T-cell (primary cell): Measurements from ENCODE around the gene CUX1. TPM values are rescaled to one million over a fixed set of nuclear protein-coding genes. Genes with fewer than 3 reads are reported as not detected.
A peak's percentile ranks its signal among the peaks of the same experiment; 100 is the strongest.
"Not testable (repeated sequence)": the region's sequence is repeated elsewhere in the genome, so short reads cannot be mapped to it uniquely, and the experiment has no call there.

Experiments
- ATAC-seq, 4 experiments: fragments of 200-7000 bp in 3 of 4; fragments of 150-1000 bp in 1 of 4; cut with Tn5 transposase; replicated peaks in 1 of 4; 1 replicate in 3 of 4; 2 replicates in 1 of 4; pipeline ENCODE4 v1.10.0; 2021; ENCODE audit warnings: moderate library complexity in 3 of 4, mild to moderate bottlenecking in 2 of 4, moderate number of reproducible peaks in 1 of 4
- CTCF ChIA-PET, 2 donors: fragments of 300-600 bp; sonication (Branson Sonifier 250); formaldehyde crosslinking; loops; one replicate each; lab custom pipeline; 2022; ENCODE audit warnings: antibody characterized with exemption in 2 of 2; lab: Charles Lee
- POLR2A ChIA-PET, 2 donors: fragments of 300-600 bp; sonication (Branson Sonifier 250); formaldehyde crosslinking; loops; one replicate each; lab custom pipeline; 2022; ENCODE audit warnings: antibody characterized with exemption in 2 of 2; lab: Charles Lee
- DNase-seq, 35 experiments: peaks; one replicate each; pipeline versions ENCODE4 v3.0.0 to v3.0.0-alpha.2; 2013 to 2023
- H3K27ac ChIP-seq: one replicate; pipeline ENCODE4 v1.5.1; 2013; ENCODE audit warnings: low read length
- H3K27me3 ChIP-seq, 2 experiments: replicated peaks in 1 of 2; 1 replicate in 1 of 2; 2 replicates in 1 of 2; pipeline versions ENCODE4 v1.6.1 to v1.7.0; 2013; ENCODE audit warnings: low read length in 1 of 2, mixed read lengths in 1 of 2; ENCODE audit not compliant: control insufficient read depth in 2 of 2, insufficient read depth in 2 of 2; ENCODE audit errors: extremely low read depth in 1 of 2
- H3K36me3 ChIP-seq, 2 donors: 1 replicate in 1 of 2; 2 replicates in 1 of 2; pipeline versions ENCODE4 v1.6.1 to v1.7.0; 2013; ENCODE audit warnings: low read length in 1 of 2; ENCODE audit not compliant: control insufficient read depth in 2 of 2, insufficient read depth in 1 of 2; ENCODE audit errors: extremely low read depth in 1 of 2
- H3K4me1 ChIP-seq, 2 experiments: 1 replicate in 1 of 2; 2 replicates in 1 of 2; pipeline versions ENCODE4 v1.6.1 to v1.7.0; 2013; ENCODE audit warnings: low read length in 2 of 2, mixed read lengths in 1 of 2; ENCODE audit not compliant: insufficient read depth in 2 of 2, control insufficient read depth in 1 of 2; ENCODE audit errors: extremely low read depth in 1 of 2
- H3K4me3 ChIP-seq, 2 donors: 1 replicate in 1 of 2; 2 replicates in 1 of 2; pipeline versions ENCODE4 v1.5.1 to v1.7.0; 2013; ENCODE audit warnings: mild to moderate bottlenecking in 2 of 2, low read length in 1 of 2, moderate library complexity in 1 of 2; ENCODE audit not compliant: control insufficient read depth in 1 of 2; ENCODE audit errors: extremely low read depth in 1 of 2
- H3K9me3 ChIP-seq: 2 replicates; pipeline ENCODE4 v1.7.0; 2013
- H3K27ac Mint-ChIP-seq, 2 donors: one replicate each; pipeline ENCODE4 v1.8.0; 2020 to 2021; ENCODE audit warnings: mild to moderate bottlenecking in 2 of 2, mixed read lengths in 2 of 2
- H3K27me3 Mint-ChIP-seq, 2 donors: one replicate each; pipeline ENCODE4 v1.8.0; 2021 to 2022; ENCODE audit warnings: mixed read lengths in 2 of 2
- H3K36me3 Mint-ChIP-seq: one replicate; pipeline ENCODE4 v1.8.0; 2021; ENCODE audit warnings: mixed read lengths
- H3K4me1 Mint-ChIP-seq, 3 donors: one replicate each; pipeline ENCODE4 v1.8.0; 2020 to 2022; ENCODE audit warnings: mixed read lengths in 3 of 3, mild to moderate bottlenecking in 1 of 3
- H3K4me3 Mint-ChIP-seq, 3 donors: one replicate each; pipeline ENCODE4 v1.8.0; 2020 to 2022; ENCODE audit warnings: mild to moderate bottlenecking in 3 of 3, mixed read lengths in 3 of 3, moderate library complexity in 3 of 3
- H3K9me3 Mint-ChIP-seq, 3 donors: one replicate each; pipeline ENCODE4 v1.8.0; 2020 to 2022; ENCODE audit warnings: mixed read lengths in 3 of 3
- WGBS: methylation state at CpG from one replicate; pipeline ENCODE4 v1.1.5; 2013; ENCODE audit warnings: missing lambda C conversion rate; ENCODE audit not compliant: insufficient coverage; 5-methylcytosine and 5-hydroxymethylcytosine counted together
- total RNA-seq, 35 experiments: library from RNA in 6 of 35; stranded (reverse) in 6 of 35; fragments of 120-200 nt in 1 of 35; gene quantifications; one replicate each; pipeline versions ENCODE4 v1.2.1 to v1.2.4 and lab custom pipeline; 2013 to 2026

CUX1 gene
- total RNA-seq, 5 donors from 2014 or later (not counting 1 experiment from before 2014, with no cell fraction given): 36.9 to 50.2 (median 42.8) TPM

DNA sequence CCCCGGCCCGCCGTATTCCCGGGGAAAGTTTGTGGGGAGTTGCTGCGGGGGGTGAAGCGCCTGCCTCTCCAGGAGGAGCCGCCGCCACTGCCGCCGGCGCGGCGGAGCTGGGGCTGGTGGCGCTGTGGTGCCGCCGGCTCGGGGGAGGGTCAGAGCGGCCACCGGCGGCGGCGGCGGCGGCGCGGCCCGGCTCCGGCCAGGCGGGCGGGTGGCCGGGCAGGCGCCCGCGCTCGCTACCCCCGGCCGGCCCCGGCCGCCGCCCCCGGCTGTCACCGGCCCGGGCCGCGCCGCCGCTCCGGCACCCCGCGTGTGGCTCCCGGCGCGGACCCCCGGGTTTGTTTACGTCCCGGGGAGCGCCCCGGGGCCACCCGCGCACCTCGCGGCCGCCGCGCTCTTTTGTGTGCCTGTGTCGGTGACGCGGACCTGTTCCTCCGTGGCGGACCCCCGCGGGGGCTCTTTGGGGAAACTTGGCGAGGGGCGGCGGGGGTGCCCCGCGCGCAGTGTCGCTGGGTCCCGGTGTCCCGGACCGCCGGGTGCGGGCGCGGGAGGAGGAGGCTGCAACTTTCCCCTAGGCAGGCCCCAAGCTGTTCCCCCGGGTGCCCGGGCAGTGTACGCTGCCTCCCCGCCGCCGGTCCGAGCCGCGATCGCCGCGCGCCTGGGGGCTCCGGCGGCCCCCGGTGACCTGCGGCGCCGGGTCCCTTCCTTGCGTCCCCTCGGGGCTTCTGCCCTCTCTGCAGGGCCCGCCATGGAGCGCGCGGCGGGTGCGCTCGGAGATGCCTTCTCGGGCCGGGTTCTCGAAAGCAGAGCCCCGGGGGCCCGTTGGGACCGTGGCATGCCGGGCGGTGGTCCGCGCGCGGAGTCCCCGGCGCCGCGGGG, 593 bp upstream of the CUX1 start:
- no peaks in the 10 kb centered on the region for H3K36me3 ChIP-seq
- peaks cover 33 to 36% (median 34%) of the 10 kb centered on the region in 3 donors for H3K4me1 Mint-ChIP-seq
- no peaks in the 10 kb centered on the region for H3K27me3 Mint-ChIP-seq
- peaks cover 8 to 12% of the 10 kb centered on the region in 2 experiments for H3K4me1 ChIP-seq
- H3K9me3 Mint-ChIP-seq: no peaks in the 10 kb centered on the region
- no peaks in the 10 kb centered on the region for H3K9me3 ChIP-seq
- no peak overlapping the region for H3K27ac Mint-ChIP-seq
- ChIA-PET POLR2A (interaction anchor here in 1 of 2 donors (0.5 to 0.6 kb wide), 2 partner anchors 9 to 49 kb away, joined by 6 to 8 read pairs; no protein-coding TSS in a partner anchor), CTCF (no interaction called here)
- no peak overlapping the region for H3K27ac ChIP-seq
- no peaks in the 10 kb centered on the region for H3K36me3 Mint-ChIP-seq
- no peaks in the 10 kb centered on the region for H3K27me3 ChIP-seq
- DNase-seq (peak in 12 of 35 experiments; percentile 1 to 50 (median 24)), ATAC-seq (peak in 1 of 4 experiments; percentile 2)
- H3K4me3 ChIP-seq: peak overlapping the region; percentile 32 to 61
- H3K4me3 Mint-ChIP-seq: peak overlapping the region in 2 of 3 donors; percentile 45 to 76
- WGBS: under 1% methylated on average over 129 of the region's 130 CpGs

DNA sequence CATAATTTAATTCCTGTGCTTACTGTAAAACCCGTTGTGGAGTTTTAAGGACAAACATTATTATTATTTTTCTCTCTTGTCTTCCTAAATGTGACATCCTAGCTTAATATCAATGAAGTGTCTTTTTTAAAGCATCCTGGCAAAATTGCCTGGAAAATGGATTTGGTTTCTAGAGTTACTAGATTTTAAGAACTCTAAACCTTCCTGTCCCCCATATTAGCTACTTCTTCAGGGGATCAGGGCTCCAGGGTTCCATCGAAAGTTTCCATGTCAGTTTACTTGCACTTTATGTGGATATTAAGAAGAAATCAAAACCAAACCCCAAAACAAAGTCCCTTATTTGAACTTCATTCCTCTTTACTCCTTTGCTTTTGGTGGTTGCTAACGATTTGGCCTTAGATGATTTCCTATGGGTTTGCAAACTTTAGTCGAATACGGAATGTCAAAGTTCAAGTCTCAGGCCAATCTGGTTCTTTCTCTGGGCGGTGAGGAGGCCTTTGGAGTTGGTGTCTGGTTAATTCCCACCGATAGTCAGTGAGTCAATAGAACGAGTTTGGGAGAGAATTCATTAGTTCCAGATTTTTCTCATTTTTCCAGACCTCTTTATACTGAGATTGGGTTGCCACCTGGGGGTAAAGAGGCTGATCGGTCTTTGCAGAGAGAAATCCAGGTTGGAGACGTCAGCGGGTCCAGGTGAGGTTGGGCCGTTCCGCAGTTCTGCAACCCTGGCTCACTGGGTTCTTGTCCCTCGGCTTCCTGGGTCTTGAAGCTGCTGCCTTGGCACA, 1.1 kb downstream of the CUX1 start:
- Mint-ChIP-seq H3K36me3 (no peaks in the 10 kb centered on the region), H3K9me3 (no peaks in the 10 kb centered on the region), H3K27me3 (no peaks in the 10 kb centered on the region), H3K27ac (peak overlapping the region in 1 of 2 donors; percentile 22), H3K4me1 (peaks cover 36 to 38% (median 37%) of the 10 kb centered on the region in 3 donors), H3K4me3 (peak overlapping the region; percentile 76 to 79 (median 77))
- Histone ChIP-seq H3K27ac (no peak overlapping the region), H3K27me3 (no peaks in the 10 kb centered on the region), H3K9me3 (no peaks in the 10 kb centered on the region), H3K4me1 (peaks cover 8 to 12% of the 10 kb centered on the region in 2 experiments), H3K4me3 (no peak overlapping the region), H3K36me3 (no peaks in the 10 kb centered on the region)
- ChIA-PET POLR2A (interaction anchor here (0.5 to 0.6 kb wide), 2 partner anchors 74 kb away, joined by 3 read pairs; no protein-coding TSS in a partner anchor), CTCF (interaction anchor here in 1 of 2 donors (0.7 kb wide), 1 partner anchor 38 kb away, joined by 3 read pairs; no protein-coding TSS in a partner anchor)
- no peak for ATAC-seq
- whole genome bisulfite sequencing: 98% methylated on average over 5 of the region's 14 CpGs
- DNase-seq: no peak

DNA sequence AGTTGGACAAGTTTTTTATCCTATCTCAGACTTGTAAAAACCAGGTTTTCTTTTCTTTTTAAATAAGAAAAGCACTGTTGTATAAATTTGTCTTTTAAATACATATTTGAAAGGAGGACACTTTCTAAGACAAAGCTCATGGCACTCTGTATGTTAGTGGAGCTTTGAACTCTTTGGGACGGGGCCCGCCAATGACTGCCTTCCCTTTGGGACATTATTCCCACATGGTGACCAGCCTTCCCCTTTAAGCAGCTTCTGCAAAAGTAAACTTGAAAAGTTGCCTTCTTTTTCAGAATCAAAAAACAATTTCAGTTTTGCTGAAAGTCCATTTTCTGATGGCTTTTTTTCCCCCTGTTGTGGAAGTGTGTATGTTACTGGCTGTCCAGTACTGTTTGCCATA, 1.8 kb downstream of the CUX1 start:
- H3K4me1 ChIP-seq: peaks cover 5 to 12% of the 10 kb centered on the region in 2 experiments
- ChIA-PET CTCF (interaction anchor here in 1 of 2 donors (0.7 kb wide), 1 partner anchor 37 kb away, joined by 3 read pairs; no protein-coding TSS in a partner anchor), POLR2A (no interaction called here)
- Mint-ChIP-seq H3K4me1 (peaks cover 36 to 39% (median 36%) of the 10 kb centered on the region in 3 donors), H3K27me3 (no peaks in the 10 kb centered on the region), H3K4me3 (no peak overlapping the region), H3K27ac (no peak overlapping the region), H3K9me3 (no peaks in the 10 kb centered on the region), H3K36me3 (no peaks in the 10 kb centered on the region)
- DNase-seq: no peak
- no peaks in the 10 kb centered on the region for H3K9me3 ChIP-seq
- H3K36me3 ChIP-seq: no peaks in the 10 kb centered on the region
- no peaks in the 10 kb centered on the region for H3K27me3 ChIP-seq
- no peak overlapping the region for H3K4me3 ChIP-seq
- WGBS: no CpG with 5 or more reads among the region's 2 CpGs
- no peak overlapping the region for H3K27ac ChIP-seq
- no peak for ATAC-seq

DNA sequence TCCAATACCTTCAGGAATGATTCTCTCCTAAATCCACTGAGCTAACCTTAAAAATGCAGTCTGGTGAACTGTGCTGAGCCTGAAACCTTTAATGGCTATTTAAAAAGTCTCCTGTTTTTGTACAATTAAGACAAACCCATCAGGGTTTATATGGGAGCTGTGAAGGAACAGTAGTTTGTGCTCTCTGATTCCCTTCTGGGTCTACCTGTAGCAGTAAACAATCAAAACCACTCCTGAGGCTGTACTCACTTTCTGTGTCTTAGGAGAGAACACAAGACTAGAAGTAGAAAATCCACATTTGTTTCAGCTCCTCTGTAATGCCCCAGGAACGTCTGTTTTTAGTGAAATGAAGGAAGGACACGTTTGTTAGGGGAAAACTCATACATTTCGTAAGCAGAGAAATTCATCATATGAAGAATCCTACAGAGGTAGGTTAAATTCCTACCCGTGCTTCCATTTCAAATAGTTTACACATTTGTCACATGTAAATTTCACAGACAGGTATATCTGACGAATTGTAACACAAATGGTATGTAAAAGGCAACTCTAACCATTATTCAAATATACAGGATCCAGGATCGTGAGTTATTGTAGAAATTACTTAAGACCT, 2.6 kb downstream of the CUX1 start:
- Mint-ChIP-seq H3K9me3 (no peaks in the 10 kb centered on the region), H3K4me1 (peaks cover 30 to 38% (median 37%) of the 10 kb centered on the region in 3 donors), H3K27me3 (no peaks in the 10 kb centered on the region), H3K4me3 (no peak overlapping the region), H3K27ac (peak overlapping the region in 1 of 2 donors; percentile 12), H3K36me3 (no peaks in the 10 kb centered on the region)
- ATAC-seq (no peak), DNase-seq (no peak)
- Histone ChIP-seq H3K9me3 (no peaks in the 10 kb centered on the region), H3K4me1 (peaks cover 5 to 7% of the 10 kb centered on the region in 2 experiments), H3K27ac (no peak overlapping the region), H3K4me3 (no peak overlapping the region), H3K36me3 (no peaks in the 10 kb centered on the region), H3K27me3 (no peaks in the 10 kb centered on the region)
- WGBS: no CpG with 5 or more reads among the region's 6 CpGs
- POLR2A ChIA-PET: no interaction called here
- CTCF ChIA-PET: no interaction called here

DNA sequence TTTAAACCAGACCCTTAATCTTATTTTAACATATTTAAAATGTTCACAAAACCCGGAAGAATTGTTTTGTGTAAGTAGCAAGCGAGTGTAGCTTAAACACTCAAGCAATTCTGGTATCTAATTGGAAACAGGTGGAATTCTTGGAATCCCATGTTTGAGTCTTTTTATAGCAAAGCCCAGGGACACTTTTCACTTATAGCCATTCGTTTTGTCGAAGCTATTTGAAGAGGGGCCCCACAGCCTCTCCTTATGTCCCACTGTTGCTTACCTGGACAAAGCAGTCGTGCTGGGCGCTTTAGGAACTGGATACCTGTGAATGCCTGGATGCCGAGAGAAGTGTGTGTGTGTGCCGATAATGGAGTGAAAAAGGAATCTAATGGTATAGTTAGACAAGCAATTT, 3.3 kb downstream of the CUX1 start:
- Mint-ChIP-seq H3K9me3 (no peaks in the 10 kb centered on the region), H3K27me3 (no peaks in the 10 kb centered on the region), H3K36me3 (no peaks in the 10 kb centered on the region), H3K27ac (no peak overlapping the region), H3K4me3 (no peak overlapping the region), H3K4me1 (peaks cover 30 to 44% (median 40%) of the 10 kb centered on the region in 3 donors)
- Histone ChIP-seq H3K4me3 (no peak overlapping the region), H3K9me3 (no peaks in the 10 kb centered on the region), H3K27me3 (no peaks in the 10 kb centered on the region), H3K27ac (no peak overlapping the region), H3K36me3 (no peaks in the 10 kb centered on the region), H3K4me1 (peaks cover 4 to 5% of the 10 kb centered on the region in 2 experiments)
- ChIA-PET CTCF (no interaction called here), POLR2A (no interaction called here)
- DNase-seq (no peak), ATAC-seq (no peak)
- WGBS: 100% methylated on average over 3 of the region's 8 CpGs

DNA sequence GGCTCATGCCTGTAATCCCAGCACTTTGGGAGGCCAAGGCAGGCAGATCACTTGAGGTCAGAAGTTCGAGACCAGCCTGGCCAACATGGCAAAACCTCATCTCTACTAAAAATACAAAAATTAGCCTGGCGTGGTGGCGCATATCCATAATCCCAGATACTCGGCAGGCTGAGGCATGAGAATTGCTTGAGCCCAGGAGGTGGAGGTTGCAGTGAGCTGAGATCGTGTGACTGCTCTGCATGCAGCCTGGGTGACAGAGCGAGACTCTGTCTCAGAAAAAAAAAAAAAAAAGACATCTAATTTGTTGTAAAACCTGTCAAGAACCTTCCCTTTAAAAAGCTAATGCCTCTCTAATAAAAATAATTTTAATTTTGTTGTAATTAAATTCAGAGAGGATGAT, 5.2 kb downstream of the CUX1 start:
- H3K27ac Mint-ChIP-seq, DNase-seq, H3K27ac ChIP-seq, H3K36me3 Mint-ChIP-seq, ATAC-seq, H3K9me3 Mint-ChIP-seq, H3K9me3 ChIP-seq, H3K36me3 ChIP-seq, H3K27me3 Mint-ChIP-seq, H3K4me3 Mint-ChIP-seq, CTCF ChIA-PET, H3K27me3 ChIP-seq, H3K4me1 ChIP-seq, H3K4me3 ChIP-seq: not testable (repeated sequence)
- no CpG with 5 or more reads among the region's 6 CpGs for WGBS
- H3K4me1 Mint-ChIP-seq: peaks cover 45 to 50% (median 45%) of the 10 kb centered on the region in 3 donors
- POLR2A ChIA-PET: interaction anchor here in 1 of 2 donors (0.6 kb wide), 1 partner anchor 322 kb away, joined by 4 read pairs; no protein-coding TSS in a partner anchor
